K562 (cell line): ENCODE data around the gene N4BP3. TPM values are rescaled to one million over a fixed set of nuclear protein-coding genes. Genes with fewer than 3 reads are reported as not detected.

Source experiments
- EWSR1 ChIP-seq: fragments of 450-650 bp; IDR thresholded peaks from 2 replicates; pipeline ENCODE4 v1.6.1; 2018; ENCODE audit warnings: borderline replicate concordance, mild to moderate bottlenecking, low read depth, moderate library complexity; ENCODE audit not compliant: partially characterized antibody
- NRF1 ChIP-seq, 2 experiments: fragments of 450-650 bp; IDR thresholded peaks in 1 of 2; conservative IDR thresholded peaks in 1 of 2; 2 replicates each; pipeline ENCODE4 v1.6.1; 2014; ENCODE audit warnings: mild to moderate bottlenecking in 2 of 2
- TEAD1 ChIP-seq, 2 experiments: fragments of 450-650 bp in 1 of 2; sonication (generic) in 1 of 2; formaldehyde crosslinking; IDR thresholded peaks; 2 replicates each; pipeline versions ENCODE4 v1.4.0 to v1.8.0; 2020 to 2022; ENCODE audit warnings: mild to moderate bottlenecking in 2 of 2, missing genetic modification reagents in 1 of 2
- polyA plus RNA-seq, 8 experiments: library from polyadenylated mRNA; depleted of rRNA in 4 of 8; stranded (reverse) in 5 of 8; unstranded in 3 of 8; fragments of >200 nt; fragmentation: Nextera tagmentation in 2 of 8; fragmentation: Illumina TruSeq in 1 of 8; extraction: Ambion mirVana in 2 of 8; extraction: Trizol in 1 of 8; gene quantifications; 2 replicates each; pipeline versions ENCODE4 v1.2.1 to v1.2.3, GENCODE V29; 2011 to 2014; ENCODE audit warnings: inconsistent platforms in 1 of 8, missing spikeins in 1 of 8
- total RNA-seq, 7 experiments: library from RNA; depleted of rRNA in 6 of 7; stranded (reverse); fragments of >200 nt in 6 of 7; fragmentation: Illumina TruSeq in 2 of 7; extraction: Trizol in 2 of 7; gene quantifications; 2 replicates each; pipeline versions ENCODE4 v1.2.1 to v1.2.3, GENCODE V29; 2011 to 2021; ENCODE audit warnings: low replicate concordance in 1 of 7

The N4BP3 gene
- total and polyA plus RNA-seq, 9 of the 15 experiments (the other 6 are each of a cell fraction or from before 2014, with no cell fraction given): 0.06 to 7.0 (median 2.4) TPM

DNA sequence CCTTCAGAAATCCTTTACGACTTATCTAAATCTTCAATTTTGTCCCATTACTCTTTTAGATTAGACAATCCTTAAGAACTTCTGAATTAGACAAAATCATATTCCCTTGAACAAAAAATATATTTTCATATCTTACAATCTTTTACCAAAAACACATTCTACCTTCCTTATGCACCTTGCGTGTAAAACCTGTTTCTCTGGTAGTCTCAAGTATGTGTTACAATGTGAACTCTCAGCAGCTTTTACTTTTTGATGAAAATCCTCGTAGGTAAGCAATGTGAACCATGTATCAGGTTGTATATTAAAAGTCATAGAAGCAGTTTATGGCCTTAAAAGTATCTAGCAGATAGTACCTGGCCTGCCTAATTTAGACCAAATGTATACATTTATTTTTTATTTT lies 61.1 kb downstream of the N4BP3 start (continued):
- TF ChIP-seq NRF1 (conservative IDR thresholded peaks at IDR 0.05 in 1 of 2, IDR thresholded peaks at IDR 0.05 in 1 of 2): no peak
- no peak for TF ChIP-seq EWSR1
- TF ChIP-seq TEAD1 (CRISPR knock-in tag; IDR thresholded peaks at IDR 0.05): no peak

Other genes with a start within 250 kb of the N4BP3 start
- not detected in 2 replicates for gene PROP1, start 117.3 kb upstream of the N4BP3 start, total RNA-seq (2014; rRNA removed)
- not detected in 2 replicates for gene PROP1, start 117.3 kb upstream of the N4BP3 start, total RNA-seq (2014; rRNA removed; fragmentation: Illumina TruSeq; extraction: Trizol)
- gene PROP1, start 117.3 kb upstream of the N4BP3 start, total RNA-seq (2015; rRNA removed; fragmentation: Illumina TruSeq; extraction: Trizol): not detected in 2 replicates
- not detected in 2 replicates for gene PROP1, start 117.3 kb upstream of the N4BP3 start, total RNA-seq (2021)
- not detected in 2 replicates for gene PROP1, start 117.3 kb upstream of the N4BP3 start, polyA plus RNA-seq (2011; rRNA removed)
- not detected in 2 replicates for gene PROP1, start 117.3 kb upstream of the N4BP3 start, polyA plus RNA-seq (2014; fragmentation: Illumina TruSeq; extraction: Trizol)
- not detected for gene PROP1, start 117.3 kb upstream of the N4BP3 start, polyA plus RNA-seq (2014; fragmentation: Nextera tagmentation; extraction: Ambion mirVana)
- not detected in 2 replicates for gene PROP1, start 117.3 kb upstream of the N4BP3 start, polyA plus RNA-seq (2014; rRNA removed)
- gene RMND5B, start 17.5 kb downstream of the N4BP3 start, total RNA-seq (2014; rRNA removed): 37.0 and 39.0 TPM in 2 replicates
- gene RMND5B, start 17.5 kb downstream of the N4BP3 start, total RNA-seq (2014; rRNA removed; fragmentation: Illumina TruSeq; extraction: Trizol): 16.9 and 21.1 TPM in 2 replicates
- gene RMND5B, start 17.5 kb downstream of the N4BP3 start, total RNA-seq (2015; rRNA removed; fragmentation: Illumina TruSeq; extraction: Trizol): 19.2 and 20.3 TPM in 2 replicates
- gene RMND5B, start 17.5 kb downstream of the N4BP3 start, total RNA-seq (2021): 53.6 and 54.8 TPM in 2 replicates
- gene RMND5B, start 17.5 kb downstream of the N4BP3 start, polyA plus RNA-seq (2011; rRNA removed): 54.3 and 57.0 TPM in 2 replicates
- 28.3 and 36.1 TPM in 2 replicates for gene RMND5B, start 17.5 kb downstream of the N4BP3 start, polyA plus RNA-seq (2014; fragmentation: Illumina TruSeq; extraction: Trizol)
- 1 to 10 TPM; 2.6 to 4.4 TPM for gene RMND5B, start 17.5 kb downstream of the N4BP3 start, polyA plus RNA-seq (2014; fragmentation: Nextera tagmentation; extraction: Ambion mirVana)
- 44.3 and 45.0 TPM in 2 replicates for gene RMND5B, start 17.5 kb downstream of the N4BP3 start, polyA plus RNA-seq (2014; rRNA removed)
- gene NHP2, start 40.4 kb downstream of the N4BP3 start, total RNA-seq (2014; rRNA removed): 559 and 622 TPM in 2 replicates
- gene NHP2, start 40.4 kb downstream of the N4BP3 start, total RNA-seq (2014; rRNA removed; fragmentation: Illumina TruSeq; extraction: Trizol): 128 and 144 TPM in 2 replicates
- 255 and 258 TPM in 2 replicates for gene NHP2, start 40.4 kb downstream of the N4BP3 start, total RNA-seq (2015; rRNA removed; fragmentation: Illumina TruSeq; extraction: Trizol)
- gene NHP2, start 40.4 kb downstream of the N4BP3 start, total RNA-seq (2021): 304 and 309 TPM in 2 replicates
- 140 and 146 TPM in 2 replicates for gene NHP2, start 40.4 kb downstream of the N4BP3 start, polyA plus RNA-seq (2011; rRNA removed)
- 143 and 312 TPM in 2 replicates for gene NHP2, start 40.4 kb downstream of the N4BP3 start, polyA plus RNA-seq (2014; fragmentation: Illumina TruSeq; extraction: Trizol)
- gene NHP2, start 40.4 kb downstream of the N4BP3 start, polyA plus RNA-seq (2014; fragmentation: Nextera tagmentation; extraction: Ambion mirVana): 100 to 1,000 TPM in 1 of 2 experiments, 10 to 100 TPM in 1; 52.8 to 124 TPM
- 302 and 369 TPM in 2 replicates for gene NHP2, start 40.4 kb downstream of the N4BP3 start, polyA plus RNA-seq (2014; rRNA removed)
- not detected in 2 replicates for gene GMCL2, start 73.8 kb downstream of the N4BP3 start, total RNA-seq (2014; rRNA removed)
- gene GMCL2, start 73.8 kb downstream of the N4BP3 start, total RNA-seq (2014; rRNA removed; fragmentation: Illumina TruSeq; extraction: Trizol): 0.04 TPM in 1 of 2 replicates, not detected in the other
- not detected in 2 replicates for gene GMCL2, start 73.8 kb downstream of the N4BP3 start, total RNA-seq (2015; rRNA removed; fragmentation: Illumina TruSeq; extraction: Trizol)
- not detected in 2 replicates for gene GMCL2, start 73.8 kb downstream of the N4BP3 start, total RNA-seq (2021)
- 0.03 TPM in 1 of 2 replicates, not detected in the other for gene GMCL2, start 73.8 kb downstream of the N4BP3 start, polyA plus RNA-seq (2011; rRNA removed)
- not detected in 2 replicates for gene GMCL2, start 73.8 kb downstream of the N4BP3 start, polyA plus RNA-seq (2014; fragmentation: Illumina TruSeq; extraction: Trizol)
- not detected for gene GMCL2, start 73.8 kb downstream of the N4BP3 start, polyA plus RNA-seq (2014; fragmentation: Nextera tagmentation; extraction: Ambion mirVana)
- not detected in 2 replicates for gene GMCL2, start 73.8 kb downstream of the N4BP3 start, polyA plus RNA-seq (2014; rRNA removed)
- gene HNRNPAB, start 91.0 kb downstream of the N4BP3 start, total RNA-seq (2014; rRNA removed): 236 and 251 TPM in 2 replicates
- gene HNRNPAB, start 91.0 kb downstream of the N4BP3 start, total RNA-seq (2014; rRNA removed; fragmentation: Illumina TruSeq; extraction: Trizol): 193 and 210 TPM in 2 replicates
- 213 and 223 TPM in 2 replicates for gene HNRNPAB, start 91.0 kb downstream of the N4BP3 start, total RNA-seq (2015; rRNA removed; fragmentation: Illumina TruSeq; extraction: Trizol)
- 299 and 351 TPM in 2 replicates for gene HNRNPAB, start 91.0 kb downstream of the N4BP3 start, total RNA-seq (2021)
- 160 and 253 TPM in 2 replicates for gene HNRNPAB, start 91.0 kb downstream of the N4BP3 start, polyA plus RNA-seq (2011; rRNA removed)
- 284 and 307 TPM in 2 replicates for gene HNRNPAB, start 91.0 kb downstream of the N4BP3 start, polyA plus RNA-seq (2014; fragmentation: Illumina TruSeq; extraction: Trizol)
- 10 to 100 TPM; 34.6 to 44.7 TPM for gene HNRNPAB, start 91.0 kb downstream of the N4BP3 start, polyA plus RNA-seq (2014; fragmentation: Nextera tagmentation; extraction: Ambion mirVana)
- 404 and 425 TPM in 2 replicates for gene HNRNPAB, start 91.0 kb downstream of the N4BP3 start, polyA plus RNA-seq (2014; rRNA removed)
- gene PHYKPL, start 119.3 kb downstream of the N4BP3 start, total RNA-seq (2014; rRNA removed): 18.6 and 21.6 TPM in 2 replicates
- gene PHYKPL, start 119.3 kb downstream of the N4BP3 start, total RNA-seq (2014; rRNA removed; fragmentation: Illumina TruSeq; extraction: Trizol): 13.9 and 18.4 TPM in 2 replicates
- gene PHYKPL, start 119.3 kb downstream of the N4BP3 start, total RNA-seq (2015; rRNA removed; fragmentation: Illumina TruSeq; extraction: Trizol): 16.7 and 17.1 TPM in 2 replicates
- gene PHYKPL, start 119.3 kb downstream of the N4BP3 start, total RNA-seq (2021): 34.0 and 34.7 TPM in 2 replicates
- gene PHYKPL, start 119.3 kb downstream of the N4BP3 start, polyA plus RNA-seq (2011; rRNA removed): 25.6 and 40.7 TPM in 2 replicates
- 19.6 and 20.1 TPM in 2 replicates for gene PHYKPL, start 119.3 kb downstream of the N4BP3 start, polyA plus RNA-seq (2014; fragmentation: Illumina TruSeq; extraction: Trizol)
- 1 to 10 TPM; 4.7 to 6.5 TPM for gene PHYKPL, start 119.3 kb downstream of the N4BP3 start, polyA plus RNA-seq (2014; fragmentation: Nextera tagmentation; extraction: Ambion mirVana)
- gene PHYKPL, start 119.3 kb downstream of the N4BP3 start, polyA plus RNA-seq (2014; rRNA removed): 31.9 and 32.0 TPM in 2 replicates